Bronchial epithelial cell (primary cell): ENCODE data around the gene TRAM2. TPM values are rescaled to one million over a fixed set of nuclear protein-coding genes. Genes with fewer than 3 reads are reported as not detected.

Experiments used
- DNase-seq: peaks from one replicate; pipeline ENCODE4 v3.0.0-alpha.2; 2010; ENCODE audit warnings: low read depth
- FAIRE-seq: peaks from 2 replicates; lab custom pipeline; 2011; peaks lifted over from hg19 to GRCh38; lab: Jason Lieb, UNC
- H3K27me3 ChIP-seq: 2 replicates; pipeline ENCODE4 v1.5.1; 2011; ENCODE audit warnings: low read length; ENCODE audit not compliant: control insufficient read depth, insufficient read depth
- H3K36me3 ChIP-seq: 2 replicates; pipeline ENCODE4 v1.5.1; 2011; ENCODE audit warnings: low read length; ENCODE audit not compliant: control insufficient read depth, insufficient read depth
- H3K4me3 ChIP-seq: 2 replicates; pipeline ENCODE4 v1.5.1; 2011; ENCODE audit warnings: mild to moderate bottlenecking, low read depth, low read length, control low read depth
- total RNA-seq: library from RNA; depleted of rRNA; stranded (reverse); fragments of >200 nt; gene quantifications from 2 replicates; pipeline ENCODE4 v1.2.1, GENCODE V29; 2014
- TF ChIP-seq, protein P1 (sequence below): IDR thresholded peaks from 2 replicates; pipeline ENCODE4 v1.5.1; 2011; ENCODE audit warnings: mild to moderate bottlenecking, moderate library complexity, low read length, control low read depth, inconsistent platforms; ENCODE audit not compliant: insufficient read depth, severe bottlenecking

TRAM2 gene
- total RNA-seq, 1 donor from 2014 or later = 4.2 TPM

DNA sequence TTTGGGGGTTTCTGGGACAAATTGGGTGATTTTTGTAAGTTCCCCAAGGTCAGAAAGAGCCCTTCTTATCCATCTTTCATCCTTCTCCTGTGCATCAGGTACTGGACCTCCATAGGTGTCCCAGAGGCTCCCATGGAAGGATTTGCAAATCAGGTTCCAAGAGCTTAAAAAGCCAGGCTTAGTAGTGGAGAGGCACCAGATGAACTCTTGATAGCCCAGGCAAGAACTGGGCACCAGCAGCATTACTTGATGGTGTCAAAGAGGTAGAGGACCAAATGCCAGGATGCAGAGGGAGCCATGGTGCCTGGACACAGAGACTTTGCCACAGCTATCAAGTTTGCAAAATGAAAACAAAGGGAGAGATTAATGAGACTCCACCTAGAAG is 20.9 kb upstream of the TRAM2 start:
- H3K4me3 ChIP-seq = no peak overlapping the region
- DNase-seq (no peak), FAIRE-seq (no peak)
- no peaks in the 10 kb centered on the region for H3K36me3 ChIP-seq
- TF ChIP-seq, protein P1, sequence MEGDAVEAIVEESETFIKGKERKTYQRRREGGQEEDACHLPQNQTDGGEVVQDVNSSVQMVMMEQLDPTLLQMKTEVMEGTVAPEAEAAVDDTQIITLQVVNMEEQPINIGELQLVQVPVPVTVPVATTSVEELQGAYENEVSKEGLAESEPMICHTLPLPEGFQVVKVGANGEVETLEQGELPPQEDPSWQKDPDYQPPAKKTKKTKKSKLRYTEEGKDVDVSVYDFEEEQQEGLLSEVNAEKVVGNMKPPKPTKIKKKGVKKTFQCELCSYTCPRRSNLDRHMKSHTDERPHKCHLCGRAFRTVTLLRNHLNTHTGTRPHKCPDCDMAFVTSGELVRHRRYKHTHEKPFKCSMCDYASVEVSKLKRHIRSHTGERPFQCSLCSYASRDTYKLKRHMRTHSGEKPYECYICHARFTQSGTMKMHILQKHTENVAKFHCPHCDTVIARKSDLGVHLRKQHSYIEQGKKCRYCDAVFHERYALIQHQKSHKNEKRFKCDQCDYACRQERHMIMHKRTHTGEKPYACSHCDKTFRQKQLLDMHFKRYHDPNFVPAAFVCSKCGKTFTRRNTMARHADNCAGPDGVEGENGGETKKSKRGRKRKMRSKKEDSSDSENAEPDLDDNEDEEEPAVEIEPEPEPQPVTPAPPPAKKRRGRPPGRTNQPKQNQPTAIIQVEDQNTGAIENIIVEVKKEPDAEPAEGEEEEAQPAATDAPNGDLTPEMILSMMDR = no peak
- H3K27me3 ChIP-seq = no peaks in the 10 kb centered on the region

DNA sequence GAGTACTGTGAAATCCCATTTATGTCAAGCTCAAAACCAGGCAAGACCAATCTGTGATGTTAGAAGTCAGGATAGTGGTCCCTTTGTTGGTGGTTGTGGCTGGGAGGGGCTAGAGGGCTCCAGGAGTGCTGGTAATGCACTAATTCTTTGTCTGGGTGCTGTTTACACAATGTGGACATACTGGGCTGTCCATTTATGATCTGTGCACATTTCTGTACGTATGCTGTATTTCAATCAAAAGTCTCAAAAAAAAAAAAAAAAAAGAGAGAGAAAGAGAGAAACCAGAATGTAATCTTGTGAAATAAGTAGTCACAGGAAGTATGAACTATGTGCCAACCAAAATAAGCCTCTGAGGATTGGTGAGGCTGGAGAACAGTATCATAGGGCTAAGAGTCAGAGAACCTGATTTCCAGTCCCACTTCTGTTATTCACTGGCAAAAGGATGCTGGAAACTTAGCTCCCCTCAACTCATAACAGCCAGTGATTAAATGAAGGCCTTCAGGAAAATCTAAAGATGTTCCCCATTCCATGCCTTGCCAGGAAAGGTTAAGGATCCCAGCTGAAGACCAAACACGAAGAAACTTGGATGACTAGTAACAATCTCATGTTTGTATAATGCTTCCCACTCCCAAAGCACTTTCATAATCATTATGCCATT is 19.6 kb upstream of the TRAM2 start:
- DNase-seq (peak; percentile 31), FAIRE-seq (no peak)
- H3K27me3 ChIP-seq = no peaks in the 10 kb centered on the region
- TF ChIP-seq, protein P1 = no peak
- no peaks in the 10 kb centered on the region for H3K36me3 ChIP-seq
- no peak overlapping the region for H3K4me3 ChIP-seq

DNA sequence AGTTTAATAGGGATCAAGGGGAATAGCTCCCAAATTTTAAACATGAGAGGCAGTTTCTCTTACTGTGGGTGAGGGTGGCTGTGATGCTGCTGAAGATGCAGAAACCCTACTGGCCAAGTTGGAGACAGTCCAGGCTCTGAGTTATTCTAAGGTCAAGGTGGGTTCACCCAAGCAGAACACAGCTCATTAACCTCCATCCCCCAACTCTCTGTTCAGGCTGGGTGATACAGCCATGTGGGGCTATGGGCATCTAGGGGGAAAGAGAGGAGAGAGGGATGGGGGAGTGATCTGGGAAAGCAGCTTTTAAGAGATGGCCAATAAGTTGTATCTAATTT is 18.9 kb upstream of the TRAM2 start:
- TF ChIP-seq, protein P1 = no peak
- FAIRE-seq (no peak), DNase-seq (no peak)
- H3K4me3 ChIP-seq = no peak overlapping the region
- no peaks in the 10 kb centered on the region for H3K36me3 ChIP-seq
- no peaks in the 10 kb centered on the region for H3K27me3 ChIP-seq

DNA sequence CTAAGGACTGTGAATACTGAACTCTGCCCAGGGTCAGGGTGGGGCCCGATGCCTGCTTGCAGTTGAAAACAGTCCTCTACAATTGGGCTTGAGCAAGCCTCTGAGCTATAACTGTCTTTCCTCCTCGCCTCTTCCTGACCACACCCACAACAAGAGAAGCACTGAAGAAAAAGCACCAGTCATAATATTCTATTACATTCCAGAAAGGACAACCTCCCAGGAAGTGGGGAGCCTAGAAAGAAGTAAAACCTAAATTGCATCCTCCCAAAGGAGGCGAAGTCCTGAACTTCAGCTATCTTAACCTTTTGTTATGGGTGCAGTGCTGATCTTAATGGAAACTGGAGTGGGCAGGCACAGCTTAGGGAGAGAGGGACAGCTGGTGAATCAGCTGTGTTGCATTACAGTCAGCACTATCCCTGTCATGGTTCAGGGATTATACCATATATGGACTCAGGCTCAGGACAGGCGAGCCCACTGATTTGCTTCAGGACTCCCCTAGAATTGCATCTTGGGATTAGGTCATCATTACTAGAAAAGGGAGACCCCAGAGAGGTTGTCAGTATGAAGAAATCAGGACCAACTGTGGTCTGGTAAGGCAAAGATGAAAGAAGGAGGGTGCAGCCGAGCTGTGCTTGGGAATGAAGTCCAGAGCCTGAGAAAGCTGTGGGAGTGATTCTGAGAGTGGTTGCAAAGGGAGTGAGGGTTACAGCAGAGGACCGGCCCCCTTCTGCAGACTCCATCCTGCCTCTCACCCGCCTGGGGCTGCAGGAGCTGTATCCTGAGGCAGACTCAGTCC is 18.3 kb upstream of the TRAM2 start:
- Histone ChIP-seq H3K27me3 (no peaks in the 10 kb centered on the region), H3K4me3 (no peak overlapping the region), H3K36me3 (no peaks in the 10 kb centered on the region)
- TF ChIP-seq, protein P1 = no peak
- FAIRE-seq (no peak), DNase-seq (peak; percentile 61)

DNA sequence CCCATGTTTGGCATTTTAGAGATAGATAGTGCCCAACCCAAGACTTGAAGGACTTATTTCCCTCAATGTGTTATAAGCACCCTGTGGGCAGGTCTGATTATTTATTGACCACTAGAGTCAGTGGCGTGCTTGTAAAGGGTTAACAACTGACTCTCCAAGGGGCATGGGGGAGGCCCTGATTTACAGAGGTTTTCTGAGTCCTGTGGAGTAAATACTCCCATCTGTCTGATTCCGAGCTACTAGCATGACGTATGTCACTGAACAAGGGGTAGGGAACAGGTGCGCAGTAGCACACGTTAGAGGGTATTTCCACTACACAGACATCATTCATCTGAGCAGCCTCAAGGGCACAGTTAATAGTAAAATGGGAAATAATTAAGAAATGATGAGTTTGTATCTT is 17.4 kb upstream of the TRAM2 start:
- Histone ChIP-seq H3K4me3 (no peak overlapping the region), H3K36me3 (no peaks in the 10 kb centered on the region), H3K27me3 (no peaks in the 10 kb centered on the region)
- FAIRE-seq (no peak), DNase-seq (no peak)
- TF ChIP-seq, protein P1 = no peak
